Suprapubic skin (tissue), 3 donors: Measurements from ENCODE around the gene USP20.

Experiments
- POLR2AphosphoS5 ChIP-seq, 3 donors: sonication (generic); formaldehyde crosslinking; IDR thresholded peaks; one replicate each; pipeline ENCODE4 v1.6.1; 2017; ENCODE audit warnings: antibody characterized with exemption in 3 of 3
- TF ChIP-seq, protein P1 (sequence below), 2 donors: fragments of 200-600 bp in 1 of 2; fragments of 450-650 bp in 1 of 2; sonication (generic) in 1 of 2; IDR thresholded peaks; one replicate each; pipeline ENCODE4 v1.5.1; 2016 to 2019; ENCODE audit warnings: antibody characterized with exemption in 2 of 2, mild to moderate bottlenecking in 1 of 2, moderate library complexity in 1 of 2

DNA sequence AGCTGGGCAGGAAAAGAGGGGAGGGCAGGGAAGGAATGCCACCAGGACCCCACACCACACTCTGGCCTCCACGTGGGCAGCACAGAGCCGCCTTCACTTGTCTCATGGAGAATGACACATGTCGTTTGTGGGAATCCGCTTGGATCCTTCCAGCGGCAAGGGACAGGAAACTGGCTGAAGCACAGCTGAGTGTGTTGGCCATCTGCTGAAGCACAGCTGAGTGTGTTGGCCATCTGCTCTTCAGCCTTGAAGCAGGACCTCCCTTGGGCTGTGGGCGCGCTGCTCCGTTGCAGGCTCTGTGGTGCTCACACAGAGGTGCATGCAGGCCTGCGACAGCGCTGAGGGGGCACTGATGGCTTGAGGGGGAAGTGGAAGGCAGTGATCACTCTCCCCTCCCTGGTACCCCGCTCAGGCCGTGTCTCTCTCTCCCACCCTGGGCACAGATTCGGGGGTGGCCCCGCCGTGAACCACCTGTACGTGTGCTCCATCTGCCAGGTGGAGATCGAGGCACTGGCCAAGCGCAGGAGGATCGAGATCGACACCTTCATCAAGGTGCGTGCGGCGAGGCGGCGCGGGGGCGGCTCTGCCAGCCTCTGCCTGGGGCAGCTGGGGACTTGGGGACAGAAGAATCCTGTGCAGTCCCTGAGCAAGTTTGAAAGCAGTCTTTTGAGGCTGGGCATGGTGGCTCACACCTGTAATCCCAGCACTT lies 40.6 kb downstream of the USP20 start:
- TF ChIP-seq, protein P1, sequence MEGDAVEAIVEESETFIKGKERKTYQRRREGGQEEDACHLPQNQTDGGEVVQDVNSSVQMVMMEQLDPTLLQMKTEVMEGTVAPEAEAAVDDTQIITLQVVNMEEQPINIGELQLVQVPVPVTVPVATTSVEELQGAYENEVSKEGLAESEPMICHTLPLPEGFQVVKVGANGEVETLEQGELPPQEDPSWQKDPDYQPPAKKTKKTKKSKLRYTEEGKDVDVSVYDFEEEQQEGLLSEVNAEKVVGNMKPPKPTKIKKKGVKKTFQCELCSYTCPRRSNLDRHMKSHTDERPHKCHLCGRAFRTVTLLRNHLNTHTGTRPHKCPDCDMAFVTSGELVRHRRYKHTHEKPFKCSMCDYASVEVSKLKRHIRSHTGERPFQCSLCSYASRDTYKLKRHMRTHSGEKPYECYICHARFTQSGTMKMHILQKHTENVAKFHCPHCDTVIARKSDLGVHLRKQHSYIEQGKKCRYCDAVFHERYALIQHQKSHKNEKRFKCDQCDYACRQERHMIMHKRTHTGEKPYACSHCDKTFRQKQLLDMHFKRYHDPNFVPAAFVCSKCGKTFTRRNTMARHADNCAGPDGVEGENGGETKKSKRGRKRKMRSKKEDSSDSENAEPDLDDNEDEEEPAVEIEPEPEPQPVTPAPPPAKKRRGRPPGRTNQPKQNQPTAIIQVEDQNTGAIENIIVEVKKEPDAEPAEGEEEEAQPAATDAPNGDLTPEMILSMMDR (IDR thresholded peaks at IDR 0.05) = no peak
- TF ChIP-seq POLR2AphosphoS5 (IDR thresholded peaks at IDR 0.05) = no peak
